ENCODE results near the gene BAG3.

Gene BAG3

DNA sequence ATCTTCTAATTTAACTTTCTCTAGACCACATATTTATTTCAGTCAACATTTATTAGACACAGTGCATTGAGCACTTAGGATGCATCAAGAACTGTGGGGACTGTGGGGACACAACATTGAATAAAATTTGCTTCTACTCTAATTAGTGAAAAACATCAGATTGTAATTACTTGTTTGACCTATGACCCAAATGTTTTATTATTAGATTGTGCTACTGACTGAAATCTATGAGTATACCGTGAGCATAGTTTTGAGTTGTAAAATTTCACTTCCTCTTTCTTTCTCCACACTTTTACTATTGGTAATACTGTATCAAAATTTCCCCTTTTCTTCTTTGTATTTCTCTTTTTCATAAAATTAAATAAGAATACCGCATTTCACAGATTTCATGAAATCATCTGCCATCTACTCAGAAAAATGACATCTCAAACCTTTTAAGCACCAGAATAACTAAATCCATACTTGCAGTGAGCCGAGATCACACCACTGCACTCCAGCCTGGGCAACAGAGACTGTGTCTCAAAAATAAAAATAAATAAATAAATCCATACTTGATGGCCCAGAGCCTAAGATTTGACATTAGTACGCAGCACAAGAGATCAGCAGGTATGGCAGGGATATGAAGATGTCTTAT is 49.3 kb downstream of the BAG3 start:
- DNase-seq (ENCODE audit: low spot score) (no peak), ATAC-seq (ENCODE audit: low read depth) (no peak)
- Histone ChIP-seq H3K36me3 (ENCODE audit: low read depth) (no peaks in the 10 kb centered on the region), H3K27ac (ENCODE audit: poor library complexity, severe bottlenecking) (no peak overlapping the region), H3K4me1 (ENCODE audit: insufficient read depth, poor library complexity, severe bottlenecking) (peaks cover 6% of the 10 kb centered on the region), H3K4me3 (ENCODE audit: severe bottlenecking) (no peak overlapping the region), H3K9me3 (ENCODE audit: severe bottlenecking) (no peaks in the 10 kb centered on the region), H3K27me3 (ENCODE audit: insufficient read depth, poor library complexity, severe bottlenecking) (no peaks in the 10 kb centered on the region)
- no peak for TF ChIP-seq CTCF (IDR thresholded peaks at IDR 0.05; ENCODE audit: poor library complexity, severe bottlenecking)

DNA sequence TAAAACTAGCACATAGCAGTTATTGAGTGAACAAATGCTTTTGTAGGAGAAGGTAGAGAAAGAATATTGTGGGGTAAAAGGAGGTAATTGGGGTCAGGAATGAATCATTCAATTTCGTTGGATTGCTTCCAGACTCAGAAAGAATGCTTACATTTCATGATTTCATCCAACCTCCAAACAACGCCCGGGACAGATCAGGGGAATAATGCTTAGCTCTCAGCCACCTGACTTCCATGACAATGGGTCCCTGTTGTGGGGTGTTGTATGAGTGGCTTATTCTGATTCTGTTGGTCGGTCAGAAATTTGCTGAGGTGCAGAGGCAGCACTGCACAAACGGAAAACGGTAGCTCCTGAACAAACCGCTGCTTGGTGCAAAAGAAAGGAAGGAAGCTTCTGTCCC is 50.7 kb downstream of the BAG3 start:
- H3K36me3 ChIP-seq (ENCODE audit: low read depth) = no peaks in the 10 kb centered on the region
- DNase-seq (ENCODE audit: low spot score) (no peak), ATAC-seq (ENCODE audit: low read depth) (peak; percentile 59)
- no peaks in the 10 kb centered on the region for H3K27me3 ChIP-seq (ENCODE audit: insufficient read depth, poor library complexity, severe bottlenecking)
- peaks cover 6% of the 10 kb centered on the region for H3K4me1 ChIP-seq (ENCODE audit: insufficient read depth, poor library complexity, severe bottlenecking)
- no peak for TF ChIP-seq CTCF (IDR thresholded peaks at IDR 0.05; ENCODE audit: poor library complexity, severe bottlenecking)
- no peak overlapping the region for H3K27ac ChIP-seq (ENCODE audit: poor library complexity, severe bottlenecking)
- H3K4me3 ChIP-seq (ENCODE audit: severe bottlenecking) = no peak overlapping the region
- no peaks in the 10 kb centered on the region for H3K9me3 ChIP-seq (ENCODE audit: severe bottlenecking)

GRCh38 chr10:119702583-119702982 is 51.4 kb downstream of the BAG3 start:
- no peak overlapping the region for H3K4me3 ChIP-seq (ENCODE audit: severe bottlenecking)
- ATAC-seq (ENCODE audit: low read depth) (no peak), DNase-seq (ENCODE audit: low spot score) (no peak)
- H3K27ac ChIP-seq (ENCODE audit: poor library complexity, severe bottlenecking) = no peak overlapping the region
- H3K27me3 ChIP-seq (ENCODE audit: insufficient read depth, poor library complexity, severe bottlenecking) = no peaks in the 10 kb centered on the region
- peaks cover 6% of the 10 kb centered on the region for H3K4me1 ChIP-seq (ENCODE audit: insufficient read depth, poor library complexity, severe bottlenecking)
- TF ChIP-seq CTCF (IDR thresholded peaks at IDR 0.05; ENCODE audit: poor library complexity, severe bottlenecking) = no peak
- no peaks in the 10 kb centered on the region for H3K36me3 ChIP-seq (ENCODE audit: low read depth)
- H3K9me3 ChIP-seq (ENCODE audit: severe bottlenecking) = no peaks in the 10 kb centered on the region

GRCh38 chr10:119703903-119704508 is 52.8 kb downstream of the BAG3 start:
- H3K4me3 ChIP-seq (ENCODE audit: severe bottlenecking) = no peak overlapping the region
- no peak for DNase-seq (ENCODE audit: low spot score)
- no peak for TF ChIP-seq CTCF (IDR thresholded peaks at IDR 0.05; ENCODE audit: poor library complexity, severe bottlenecking)
- no peak overlapping the region for H3K27ac ChIP-seq (ENCODE audit: poor library complexity, severe bottlenecking)
- peaks cover 6% of the 10 kb centered on the region for H3K4me1 ChIP-seq (ENCODE audit: insufficient read depth, poor library complexity, severe bottlenecking)
- no peaks in the 10 kb centered on the region for H3K9me3 ChIP-seq (ENCODE audit: severe bottlenecking)
- ATAC-seq (ENCODE audit: low read depth) = no peak
- H3K27me3 ChIP-seq (ENCODE audit: insufficient read depth, poor library complexity, severe bottlenecking) = no peaks in the 10 kb centered on the region
- no peaks in the 10 kb centered on the region for H3K36me3 ChIP-seq (ENCODE audit: low read depth)

GRCh38 chr10:119705434-119705831 is 54.3 kb downstream of the BAG3 start:
- Histone ChIP-seq H3K4me1 (ENCODE audit: insufficient read depth, poor library complexity, severe bottlenecking) (peaks cover 6% of the 10 kb centered on the region), H3K27ac (ENCODE audit: poor library complexity, severe bottlenecking) (no peak overlapping the region)

More at GRCh38 chr10:119705434-119705831, 54.3 kb downstream of the BAG3 start:
- Histone ChIP-seq H3K36me3 (ENCODE audit: low read depth) (no peaks in the 10 kb centered on the region), H3K4me3 (ENCODE audit: severe bottlenecking) (no peak overlapping the region), H3K9me3 (ENCODE audit: severe bottlenecking) (no peaks in the 10 kb centered on the region), H3K27me3 (ENCODE audit: insufficient read depth, poor library complexity, severe bottlenecking) (no peaks in the 10 kb centered on the region)
- ATAC-seq (ENCODE audit: low read depth) = no peak
- no peak for DNase-seq (ENCODE audit: low spot score)
- TF ChIP-seq CTCF (IDR thresholded peaks at IDR 0.05; ENCODE audit: poor library complexity, severe bottlenecking) = no peak
